ENCODE results near the gene KRT80. TPM values are rescaled to one million over a fixed set of nuclear protein-coding genes. Genes with fewer than 3 reads are reported as not detected.

Gene KRT80
- total and polyA plus RNA-seq, 2 donors (not counting 3 experiments of a cell fraction or from before 2014, with no cell fraction given), result 13.6 to 23.7 TPM

GRCh38 chr12:52121824-52122539 lies 69.8 kb downstream of the KRT80 start:
- peak; percentile 33 for DNase-seq (ENCODE audit: low read depth, low spot score)
- POLR2A ChIA-PET, result no interaction called here
- dilution Hi-C loops (cut with MboI; ENCODE audit: extremely low pct_ligation_motif_present, low sequenced_read_pairs), result no loop called here

More at GRCh38 chr12:52121824-52122539, 69.8 kb downstream of the KRT80 start:
- H3K4me2 ChIP-seq (ENCODE audit: insufficient read depth, low read length), result no peak overlapping the region
- no peak overlapping the region for H3K27ac ChIP-seq (ENCODE audit: insufficient read depth, low read depth, low read length)
- H3K9me1 ChIP-seq (replicated peaks; ENCODE audit: control insufficient read depth, extremely low read depth, insufficient read depth, low read length), result no peaks in the 10 kb centered on the region
- no peaks in the 10 kb centered on the region for H3K79me2 ChIP-seq (ENCODE audit: control insufficient read depth, insufficient read depth, low read length)
- peaks cover 21% of the 10 kb centered on the region for H3K4me1 ChIP-seq (ENCODE audit: control insufficient read depth, extremely low read depth, insufficient read depth, low read length)
- peak; percentile 81 for FAIRE-seq
- no peak overlapping the region for H3K4me3 ChIP-seq (replicated peaks in 1 of 3; ENCODE audit: insufficient read depth in 1 of 3, low read depth in 1 of 3, low read length in 3 of 3)
- H3K36me3 ChIP-seq (ENCODE audit: control insufficient read depth in 2 of 2, extremely low read depth in 1 of 2, insufficient read depth in 2 of 2, low read length in 2 of 2), result no peaks in the 10 kb centered on the region
- CTCF ChIA-PET, result interaction anchor here (0.7 to 7.8 kb wide), 20 partner anchors 9 to 911 kb away, joined by 3 to 163 read pairs (median 4); partner anchors contain the start of gene ATG101
- TF ChIP-seq, protein P1, sequence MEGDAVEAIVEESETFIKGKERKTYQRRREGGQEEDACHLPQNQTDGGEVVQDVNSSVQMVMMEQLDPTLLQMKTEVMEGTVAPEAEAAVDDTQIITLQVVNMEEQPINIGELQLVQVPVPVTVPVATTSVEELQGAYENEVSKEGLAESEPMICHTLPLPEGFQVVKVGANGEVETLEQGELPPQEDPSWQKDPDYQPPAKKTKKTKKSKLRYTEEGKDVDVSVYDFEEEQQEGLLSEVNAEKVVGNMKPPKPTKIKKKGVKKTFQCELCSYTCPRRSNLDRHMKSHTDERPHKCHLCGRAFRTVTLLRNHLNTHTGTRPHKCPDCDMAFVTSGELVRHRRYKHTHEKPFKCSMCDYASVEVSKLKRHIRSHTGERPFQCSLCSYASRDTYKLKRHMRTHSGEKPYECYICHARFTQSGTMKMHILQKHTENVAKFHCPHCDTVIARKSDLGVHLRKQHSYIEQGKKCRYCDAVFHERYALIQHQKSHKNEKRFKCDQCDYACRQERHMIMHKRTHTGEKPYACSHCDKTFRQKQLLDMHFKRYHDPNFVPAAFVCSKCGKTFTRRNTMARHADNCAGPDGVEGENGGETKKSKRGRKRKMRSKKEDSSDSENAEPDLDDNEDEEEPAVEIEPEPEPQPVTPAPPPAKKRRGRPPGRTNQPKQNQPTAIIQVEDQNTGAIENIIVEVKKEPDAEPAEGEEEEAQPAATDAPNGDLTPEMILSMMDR (IDR thresholded peaks at IDR 0.05; ENCODE audit: extremely low read depth in 1 of 2, insufficient read depth in 1 of 2, low read depth in 1 of 2, low read length in 2 of 2), result peak; percentile 58 to 87
- no peak for TF ChIP-seq JUN (IDR thresholded peaks at IDR 0.05; ENCODE audit: borderline replicate concordance, insufficient read depth, insufficient read length, low read depth)
- intact Hi-C loops (cut with micrococcal nuclease), result loop anchor here (1.0 to 10.0 kb wide), 2 partner anchors 39 to 883 kb away; partner anchors contain the start of gene EIF4B
- H3K9me3 ChIP-seq (replicated peaks; ENCODE audit: control insufficient read depth, insufficient read depth, low read length), result no peaks in the 10 kb centered on the region
- BruUV-seq (replicated peaks), result no TSS peak
- no peaks in the 10 kb centered on the region for H4K20me1 ChIP-seq (replicated peaks; ENCODE audit: control insufficient read depth, extremely low read depth, insufficient read depth, low read length)
- H3K27me3 ChIP-seq (ENCODE audit: control insufficient read depth in 2 of 2, insufficient read depth in 2 of 2, low read length in 2 of 2), result peaks cover 0 to 1% of the 10 kb centered on the region in 2 experiments
- peak overlapping the region; percentile 23 for H2AFZ ChIP-seq (ENCODE audit: low read depth, low read length)
- no peak overlapping the region for H3K9ac ChIP-seq (replicated peaks; ENCODE audit: extremely low read depth, insufficient read depth, low read length)

All from endothelial cell of umbilical vein (primary cell).